ENCODE data around the gene NOL4L.

DNA sequence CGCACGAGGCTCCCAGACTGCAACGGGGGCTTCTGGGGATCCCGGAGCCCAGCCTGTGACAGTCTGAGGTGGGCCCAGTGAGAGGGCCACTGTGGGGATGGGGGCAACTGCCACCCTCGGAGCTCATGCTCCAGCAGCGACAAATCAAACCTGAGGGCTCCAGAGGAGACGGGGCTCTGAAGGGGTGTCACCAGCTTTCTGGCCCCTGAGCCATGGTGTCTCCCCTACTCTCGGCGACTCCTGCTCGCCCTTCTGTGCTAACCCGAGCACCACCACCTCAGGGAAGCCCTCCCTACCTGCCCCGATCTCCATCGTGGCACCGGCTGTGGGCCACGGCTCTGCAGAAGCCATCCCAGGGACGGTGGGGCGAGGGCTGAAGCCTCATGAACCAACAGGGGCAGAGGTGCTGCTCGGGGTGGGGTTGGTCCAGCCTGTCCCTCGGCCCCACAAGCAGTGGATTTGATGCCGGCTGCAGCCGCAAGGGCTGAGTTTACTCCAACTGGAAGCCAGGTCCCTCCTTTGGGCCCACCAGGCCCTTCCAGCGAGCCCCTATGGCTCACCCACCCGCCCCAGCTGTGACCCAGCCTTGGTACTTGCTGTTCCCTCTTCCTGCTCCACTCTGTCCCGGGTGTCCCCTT, 124.3 kb downstream of the NOL4L start:
- TF ChIP-seq, protein P1, sequence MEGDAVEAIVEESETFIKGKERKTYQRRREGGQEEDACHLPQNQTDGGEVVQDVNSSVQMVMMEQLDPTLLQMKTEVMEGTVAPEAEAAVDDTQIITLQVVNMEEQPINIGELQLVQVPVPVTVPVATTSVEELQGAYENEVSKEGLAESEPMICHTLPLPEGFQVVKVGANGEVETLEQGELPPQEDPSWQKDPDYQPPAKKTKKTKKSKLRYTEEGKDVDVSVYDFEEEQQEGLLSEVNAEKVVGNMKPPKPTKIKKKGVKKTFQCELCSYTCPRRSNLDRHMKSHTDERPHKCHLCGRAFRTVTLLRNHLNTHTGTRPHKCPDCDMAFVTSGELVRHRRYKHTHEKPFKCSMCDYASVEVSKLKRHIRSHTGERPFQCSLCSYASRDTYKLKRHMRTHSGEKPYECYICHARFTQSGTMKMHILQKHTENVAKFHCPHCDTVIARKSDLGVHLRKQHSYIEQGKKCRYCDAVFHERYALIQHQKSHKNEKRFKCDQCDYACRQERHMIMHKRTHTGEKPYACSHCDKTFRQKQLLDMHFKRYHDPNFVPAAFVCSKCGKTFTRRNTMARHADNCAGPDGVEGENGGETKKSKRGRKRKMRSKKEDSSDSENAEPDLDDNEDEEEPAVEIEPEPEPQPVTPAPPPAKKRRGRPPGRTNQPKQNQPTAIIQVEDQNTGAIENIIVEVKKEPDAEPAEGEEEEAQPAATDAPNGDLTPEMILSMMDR (IDR thresholded peaks at IDR 0.05): no peak
- no peak for TF ChIP-seq POLR2A (IDR thresholded peaks at IDR 0.05)

All from thyroid gland (tissue), 4 donors.